ES-I3 (cell line): ENCODE results near the gene SV2B.

Experiments
- H3K36me3 ChIP-seq: 2 replicates; pipeline ENCODE4 v1.6.1; 2013; ENCODE audit warnings: mild to moderate bottlenecking, low read length, control low read depth, moderate library complexity; ENCODE audit not compliant: insufficient read depth
- H3K4me1 ChIP-seq: 2 replicates; pipeline ENCODE4 v1.6.1; 2013; ENCODE audit warnings: mild to moderate bottlenecking, control low read depth, low read length; ENCODE audit not compliant: insufficient read depth
- H3K9ac ChIP-seq: 2 replicates; pipeline ENCODE4 v1.6.1; 2013; ENCODE audit warnings: low read depth, mild to moderate bottlenecking, low read length, moderate library complexity
- H3K9me3 ChIP-seq: 2 replicates; pipeline ENCODE4 v1.6.1; 2013; ENCODE audit warnings: mild to moderate bottlenecking, low read length, moderate library complexity; ENCODE audit not compliant: control insufficient read depth, insufficient read depth

The SV2B gene

DNA sequence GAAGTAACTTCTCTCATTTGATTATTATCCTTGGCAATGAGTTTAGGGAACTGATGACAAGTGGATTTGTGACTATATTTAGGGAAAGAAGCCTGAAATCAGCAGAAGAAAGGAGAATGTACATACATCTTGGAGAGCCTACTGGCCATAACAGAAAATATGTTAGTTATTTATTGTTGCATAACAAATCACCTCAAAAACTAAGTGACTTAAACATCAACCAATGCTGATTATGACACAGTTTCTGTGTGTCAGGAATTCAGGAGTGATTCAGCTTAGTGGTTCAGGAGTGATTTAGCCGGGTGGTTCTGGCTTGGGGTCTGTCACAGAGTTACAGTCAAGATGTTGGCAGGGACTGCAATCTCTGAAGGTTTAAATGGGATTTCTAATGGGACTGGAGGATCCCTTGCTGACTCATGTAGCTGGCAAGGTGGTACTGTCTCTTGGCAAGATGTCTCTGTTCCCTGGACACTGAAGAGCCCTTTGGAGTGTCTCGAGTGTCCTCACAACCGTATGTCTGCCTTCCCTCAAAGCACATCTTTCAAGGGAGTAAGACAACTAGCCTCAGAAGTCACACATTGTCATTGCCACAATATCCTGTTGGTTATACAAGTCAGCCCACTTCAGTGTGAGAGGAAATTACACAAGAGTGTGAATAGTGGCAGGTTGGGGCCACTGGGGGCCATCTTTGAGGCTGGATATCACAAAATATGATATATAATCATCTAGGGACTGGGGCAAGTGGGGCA is 248.9 kb downstream of the SV2B start:
- no peaks in the 10 kb centered on the region; the same call in 1 of the 2 replicates for H3K4me1 ChIP-seq
- no peaks in the 10 kb centered on the region for H3K9me3 ChIP-seq
- no peak overlapping the region for H3K9ac ChIP-seq
- H3K36me3 ChIP-seq, result no peaks in the 10 kb centered on the region
